ENCODE data around the gene ZSCAN29.

GRCh38 chr15:43404130-43404529, 33.3 kb upstream of the ZSCAN29 start:
- TF ChIP-seq CTCF (IDR thresholded peaks at IDR 0.05) (no peak), POLR2A (IDR thresholded peaks at IDR 0.05) (no peak)

All from adrenal gland (tissue), 5 donors.